Body of pancreas (tissue), 4 donors: ENCODE data around the gene UCP2.
A peak's percentile ranks its signal among the peaks of the same experiment; 100 is the strongest.

Source experiments
- CTCF ChIP-seq, 7 experiments: fragments of 450-650 bp in 4 of 7; fragments of 200-600 bp in 3 of 7; sonication (generic) in 3 of 7; IDR thresholded peaks; one replicate each; pipeline ENCODE4 v1.5.1; 2016 to 2019; ENCODE audit warnings: antibody characterized with exemption in 7 of 7
- POLR2A ChIP-seq, 3 donors: fragments of 450-650 bp; IDR thresholded peaks; one replicate each; pipeline ENCODE4 v1.6.1; 2016; ENCODE audit warnings: antibody characterized with exemption in 3 of 3, mild to moderate bottlenecking in 2 of 3

- TF ChIP-seq CTCF (IDR thresholded peaks at IDR 0.05), result no peak
- TF ChIP-seq POLR2A (IDR thresholded peaks at IDR 0.05), result peak; percentile 24 to 87 (median 77)
Measured at GRCh38 chr11:73982990-73983740, 522 bp upstream of the UCP2 start.
